Femur (tissue), 1 donor: ENCODE data around the gene SEC14L1.
A peak's percentile ranks its signal among the peaks of the same experiment; 100 is the strongest.
"Not testable (repeated sequence)": the region's sequence is repeated elsewhere in the genome, so short reads cannot be mapped to it uniquely, and the experiment has no call there.

Experiments used
- DNase-seq: peaks from one replicate; pipeline ENCODE4 v3.0.0-alpha.2; 2017

The SEC14L1 gene

GRCh38 chr17:77117415-77117814, 23.4 kb upstream of the SEC14L1 start:
- no peak for DNase-seq

- peak; percentile 47 for DNase-seq
Measured at GRCh38 chr17:77118251-77118928, 22.4 kb upstream of the SEC14L1 start.

GRCh38 chr17:77119668-77120301, 21.0 kb upstream of the SEC14L1 start:
- no peak for DNase-seq

GRCh38 chr17:77120868-77121267, 19.9 kb upstream of the SEC14L1 start:
- no peak for DNase-seq

DNA sequence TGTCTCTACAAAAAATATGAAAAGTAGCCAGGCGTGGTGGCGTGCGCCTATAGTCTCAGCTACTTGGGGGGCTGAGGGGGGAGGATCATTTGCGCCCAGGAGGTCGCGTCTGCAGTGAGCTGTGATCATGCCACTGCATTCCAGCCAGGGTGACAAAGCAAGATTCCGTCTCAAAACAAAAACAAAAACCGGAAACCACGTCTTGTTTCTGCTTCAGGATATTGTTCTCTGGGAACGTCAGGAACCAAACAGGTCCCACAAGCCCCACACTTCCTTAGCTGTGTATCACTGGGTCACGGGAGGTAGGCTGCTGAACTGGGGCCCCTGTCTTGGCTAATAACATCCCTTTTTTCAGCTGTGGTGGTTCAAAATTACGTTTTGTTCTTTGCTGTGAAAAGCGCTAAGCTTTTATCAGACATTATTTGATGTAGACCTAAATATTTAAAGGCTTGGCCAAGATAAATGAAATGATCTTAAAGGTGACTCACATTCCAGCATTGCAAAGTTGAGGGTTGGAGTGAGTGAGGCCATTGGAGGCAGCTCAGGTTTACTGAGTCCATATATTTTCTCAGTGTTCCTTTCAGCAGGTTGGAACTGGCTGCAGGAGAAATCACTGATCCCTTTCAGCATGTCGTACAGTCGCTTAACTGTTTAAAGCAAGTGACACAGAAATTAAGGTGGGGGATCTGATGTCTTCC, 16.4 kb upstream of the SEC14L1 start:
- DNase-seq: no peak

DNA sequence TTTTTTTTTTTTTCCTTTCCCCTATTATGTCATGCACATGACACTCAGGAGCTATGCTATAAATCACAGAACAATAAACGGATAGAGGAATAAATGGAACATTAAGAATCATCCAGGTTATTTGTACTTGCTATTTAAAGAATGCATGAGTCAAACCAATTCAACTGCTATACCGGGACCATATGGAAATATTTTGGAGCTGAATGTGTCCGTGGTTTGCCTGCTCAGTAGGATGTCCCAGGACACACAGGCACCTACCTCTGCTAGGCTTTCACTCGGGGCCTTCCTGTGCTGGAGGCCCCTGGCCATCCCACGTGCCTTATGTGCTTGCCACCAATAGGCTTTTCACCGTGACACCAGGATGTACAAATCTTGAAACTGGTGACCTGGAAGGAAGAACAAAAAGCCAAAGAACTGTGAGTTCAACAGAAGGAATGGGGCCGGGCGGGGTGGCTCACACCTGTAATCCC, 15.3 kb upstream of the SEC14L1 start:
- no peak for DNase-seq

GRCh38 chr17:77126519-77126918, 14.2 kb upstream of the SEC14L1 start:
- DNase-seq: no peak

- DNase-seq: peak; percentile 70
Measured at GRCh38 chr17:77127735-77128361, 12.9 kb upstream of the SEC14L1 start.

GRCh38 chr17:77128896-77129567, 11.7 kb upstream of the SEC14L1 start:
- DNase-seq: peak; percentile 61

GRCh38 chr17:77129568-77130301, 11.0 kb upstream of the SEC14L1 start:
- peak; percentile 89 for DNase-seq

DNA sequence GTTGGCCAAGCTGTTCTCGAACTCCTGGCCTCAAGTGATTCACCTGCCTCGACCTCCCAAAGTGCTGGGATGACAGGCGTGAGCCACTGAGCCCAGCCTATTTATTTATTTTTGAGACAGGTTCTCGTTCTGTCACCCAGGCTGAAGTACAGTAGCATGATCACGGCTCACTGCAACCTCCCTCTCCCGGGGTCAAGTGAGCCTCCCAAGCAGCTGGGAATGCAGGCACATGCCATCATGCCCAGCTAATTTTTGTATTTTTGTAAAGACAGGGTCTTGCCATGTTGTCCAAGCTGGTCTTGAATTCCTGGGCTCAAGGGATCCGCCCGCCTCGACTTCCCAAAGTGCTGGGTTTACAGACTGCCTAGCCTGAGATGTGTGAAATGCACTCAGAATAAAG, 10.2 kb upstream of the SEC14L1 start:
- no peak for DNase-seq

GRCh38 chr17:77131904-77132303, 8.9 kb upstream of the SEC14L1 start:
- peak; percentile 90 for DNase-seq

DNA sequence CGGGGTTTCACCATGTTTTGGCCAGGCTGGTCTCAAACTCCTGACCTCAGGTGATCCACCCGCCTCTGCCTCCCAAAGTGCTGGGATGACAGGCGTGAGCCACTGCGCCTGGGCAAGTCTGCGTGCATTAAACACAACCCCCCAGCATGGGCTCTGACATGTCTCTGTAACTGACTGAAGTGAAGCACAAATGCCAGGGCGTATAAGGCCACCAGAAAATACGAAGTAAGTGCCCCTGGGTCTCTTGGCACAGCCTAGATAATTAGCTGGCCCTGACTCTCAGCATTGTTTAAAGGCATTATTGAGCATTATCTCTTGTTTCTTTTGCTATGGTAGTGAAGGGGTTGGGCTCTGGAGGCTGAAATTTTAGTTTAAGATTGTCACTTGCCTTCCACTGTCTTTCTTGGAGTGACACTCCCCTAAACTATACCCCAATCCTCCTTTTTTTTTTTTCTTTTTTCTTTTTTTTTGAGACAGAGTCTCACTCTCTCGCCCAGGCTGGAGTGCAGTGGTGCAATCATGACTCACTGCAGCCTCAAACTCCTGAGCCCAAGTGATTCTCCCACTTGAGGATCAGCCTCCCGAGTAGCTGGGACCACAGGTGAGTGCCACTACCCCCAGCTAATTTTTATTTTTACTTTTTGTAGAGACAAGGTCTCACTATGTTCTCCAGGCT, 8.2 kb upstream of the SEC14L1 start:
- no peak for DNase-seq

DNA sequence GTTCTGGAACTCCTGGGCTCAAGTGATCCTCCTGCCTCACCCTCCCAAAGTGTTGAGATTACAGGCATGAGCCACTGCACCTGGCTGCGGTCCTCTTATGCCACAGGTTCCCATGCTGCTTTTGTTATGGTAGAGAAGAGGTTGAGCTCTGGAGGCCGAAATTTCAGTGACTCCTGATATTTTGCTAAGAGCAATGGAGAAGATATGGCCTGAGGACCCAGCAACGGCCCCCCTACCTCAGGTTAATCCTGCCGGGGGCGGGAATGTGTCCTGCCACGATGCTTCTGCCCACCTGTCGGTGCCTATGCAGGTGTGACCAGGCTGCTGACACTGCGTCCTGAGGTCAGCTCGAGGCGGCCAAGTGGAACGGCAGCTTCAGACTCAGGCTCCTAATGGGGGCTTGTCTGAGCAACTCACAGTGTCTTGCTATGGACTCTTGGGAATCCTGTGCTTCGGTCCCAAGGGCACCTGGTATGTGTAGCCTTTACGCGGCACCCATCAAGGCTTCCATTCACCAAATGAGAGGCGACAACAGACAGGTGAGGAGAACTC, 7.6 kb upstream of the SEC14L1 start:
- no peak for DNase-seq

DNA sequence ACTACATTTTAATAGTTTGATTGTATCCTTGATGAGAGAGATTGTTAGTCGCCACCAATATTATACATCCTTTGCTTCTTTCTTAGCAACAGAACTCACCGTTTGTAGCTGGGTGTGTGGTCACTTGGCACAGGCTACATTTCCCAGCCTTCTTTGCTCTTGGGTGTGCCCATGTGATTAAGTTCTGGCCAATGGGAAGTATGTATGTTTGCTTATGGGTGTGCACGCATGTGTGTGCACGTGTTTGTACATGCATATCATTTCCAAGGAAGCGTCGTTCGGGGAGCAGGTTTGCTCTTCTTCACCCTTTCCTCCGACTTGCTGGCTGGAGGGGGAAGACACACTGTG, 4.4 kb upstream of the SEC14L1 start:
- no peak for DNase-seq

GRCh38 chr17:77137111-77137510, 3.7 kb upstream of the SEC14L1 start:
- no peak for DNase-seq

DNA sequence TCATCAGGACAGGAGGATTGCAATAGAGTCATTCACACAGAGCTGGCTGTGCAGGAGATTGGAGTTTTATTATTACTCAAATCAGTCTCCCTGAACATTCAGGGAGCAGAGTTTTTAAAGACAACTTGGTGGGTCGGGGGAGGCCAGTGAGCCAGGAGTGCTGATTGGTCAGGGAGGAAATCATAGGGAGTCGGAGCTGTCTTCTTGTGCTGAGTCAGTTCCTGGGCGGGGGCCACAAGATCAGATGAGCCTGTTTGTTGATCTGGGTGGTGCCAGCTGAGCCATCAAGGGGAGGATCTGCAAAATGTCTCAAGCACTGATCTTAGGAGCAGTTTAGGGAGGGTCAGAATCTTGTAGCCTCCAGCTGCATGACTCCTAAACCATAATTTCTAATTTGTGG, 2.9 kb upstream of the SEC14L1 start:
- not testable (repeated sequence) for DNase-seq

- DNase-seq: peak; percentile 100
Measured at GRCh38 chr17:77140166-77140877, 447 bp upstream of the SEC14L1 start.

GRCh38 chr17:77141846-77142449, 1.2 kb downstream of the SEC14L1 start:
- no peak for DNase-seq

DNA sequence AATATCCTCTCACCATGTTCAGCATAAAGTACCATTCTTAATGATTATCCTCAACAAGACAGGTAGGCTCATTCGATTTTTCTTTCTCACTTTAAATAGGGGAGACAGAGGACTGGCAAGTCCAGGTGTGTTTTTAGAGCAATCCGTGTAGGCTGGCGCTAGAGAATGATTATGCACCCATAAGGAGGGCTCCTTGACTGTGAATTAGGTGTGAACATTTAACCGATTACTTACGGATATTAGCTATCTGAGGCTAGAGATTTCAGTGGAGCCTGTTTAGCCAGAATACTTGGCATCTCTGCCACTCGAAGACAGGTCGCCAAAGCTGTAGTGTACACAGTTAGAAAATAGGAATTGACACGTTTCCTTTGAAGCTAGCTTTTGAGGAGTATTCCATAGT, 1.9 kb downstream of the SEC14L1 start:
- no peak for DNase-seq
